Keratinocyte (primary cell): ENCODE measurements around the gene DGKI. TPM values are rescaled to one million over a fixed set of nuclear protein-coding genes. Genes with fewer than 3 reads are reported as not detected.

Source experiments
- DNase-seq: peaks from one replicate; pipeline ENCODE4 v3.0.0-alpha.2; 2011; ENCODE audit warnings: low read depth, missing footprints, low spot score
- FAIRE-seq: peaks from 2 replicates; lab custom pipeline; 2011; peaks lifted over from hg19 to GRCh38; lab: Jason Lieb, UNC
- H2AFZ ChIP-seq: 2 replicates; pipeline ENCODE4 v1.6.0; 2012; ENCODE audit warnings: low read length, control low read depth, inconsistent platforms; ENCODE audit not compliant: control insufficient read depth
- H3K27ac ChIP-seq: 2 replicates; pipeline ENCODE4 v1.5.1; 2011; ENCODE audit warnings: low read length; ENCODE audit not compliant: control insufficient read depth, insufficient read depth
- H3K27me3 ChIP-seq: 3 replicates; pipeline ENCODE4 v1.6.0; 2011; ENCODE audit warnings: low read length; ENCODE audit not compliant: control insufficient read depth, insufficient read depth; ENCODE audit errors: extremely low read depth
- H3K36me3 ChIP-seq, 2 experiments: 2 replicates in 1 of 2; 3 replicates in 1 of 2; pipeline ENCODE4 v1.5.1; 2011; ENCODE audit warnings: low read length in 2 of 2, mild to moderate bottlenecking in 1 of 2; ENCODE audit not compliant: control insufficient read depth in 2 of 2, insufficient read depth in 2 of 2; ENCODE audit errors: extremely low read depth in 1 of 2
- H3K4me1 ChIP-seq: 3 replicates; pipeline ENCODE4 v1.5.1; 2011; ENCODE audit warnings: low read length; ENCODE audit not compliant: control insufficient read depth, insufficient read depth; ENCODE audit errors: extremely low read depth
- H3K4me2 ChIP-seq: 3 replicates; pipeline ENCODE4 v1.6.0; 2011; ENCODE audit warnings: low read depth, low read length; ENCODE audit not compliant: control insufficient read depth, insufficient read depth; ENCODE audit errors: extremely low read depth
- H3K4me3 ChIP-seq, 3 experiments: fragments of 200-600 bp in 1 of 3; sonication (generic) in 1 of 3; 2 replicates in 2 of 3; 3 replicates in 1 of 3; pipeline ENCODE4 v1.5.1; 2011 to 2016; ENCODE audit warnings: low read length in 3 of 3, mild to moderate bottlenecking in 3 of 3, control low read depth in 2 of 3, inconsistent platforms in 1 of 3, low read depth in 1 of 3, mixed read lengths in 1 of 3, mixed run types in 1 of 3, moderate library complexity in 1 of 3; ENCODE audit not compliant: control insufficient read depth in 2 of 3, insufficient read depth in 2 of 3; ENCODE audit errors: extremely low read depth in 1 of 3
- H3K79me2 ChIP-seq: 2 replicates; pipeline ENCODE4 v1.6.0; 2012; ENCODE audit warnings: low read length; ENCODE audit not compliant: control insufficient read depth, insufficient read depth
- H3K9ac ChIP-seq: 3 replicates; pipeline ENCODE4 v1.6.0; 2011; ENCODE audit warnings: low read length; ENCODE audit not compliant: control insufficient read depth, insufficient read depth; ENCODE audit errors: extremely low read depth
- H3K9me1 ChIP-seq: 3 replicates; pipeline ENCODE4 v1.6.0; 2011; ENCODE audit warnings: low read length; ENCODE audit not compliant: control insufficient read depth, insufficient read depth; ENCODE audit errors: extremely low read depth
- H3K9me3 ChIP-seq: 2 replicates; pipeline ENCODE4 v1.5.1; 2012; ENCODE audit warnings: low read depth, low read length; ENCODE audit not compliant: control insufficient read depth
- H4K20me1 ChIP-seq: 3 replicates; pipeline ENCODE4 v1.6.0; 2011; ENCODE audit warnings: low read length; ENCODE audit not compliant: control insufficient read depth, insufficient read depth; ENCODE audit errors: extremely low read depth
- EZH2 ChIP-seq: IDR thresholded peaks from one replicate; pipeline ENCODE4 v1.6.1; 2012; ENCODE audit warnings: inconsistent platforms, mild to moderate bottlenecking, low read length, moderate library complexity
- dilution Hi-C: fragments of 300-500 bp; cut with MboI; formaldehyde crosslinking; loops from one replicate; pipeline ENCODE4 v1.7.0; 2020; ENCODE audit warnings: low sequenced_read_pairs; ENCODE audit not compliant: extremely low pct_ligation_motif_present
- polyA plus RNA-seq, 5 experiments: library from polyadenylated mRNA; depleted of rRNA in 3 of 5; stranded (reverse) in 3 of 5; stranded (forward) in 1 of 5; unstranded in 1 of 5; fragments of >200 nt; gene quantifications; 1 replicate in 1 of 5; 2 replicates in 3 of 5; 3 replicates in 1 of 5; pipeline versions ENCODE4 v1.2.1 to v1.2.3, GENCODE V29; 2011 to 2012; ENCODE audit warnings: missing spikeins in 2 of 5, low read depth in 1 of 5, low replicate concordance in 1 of 5
- TF ChIP-seq, protein P1 (sequence below), 3 experiments: IDR thresholded peaks in 1 of 3; conservative IDR thresholded peaks in 1 of 3; optimal IDR thresholded peaks in 1 of 3; 2 replicates in 2 of 3; 3 replicates in 1 of 3; pipeline versions ENCODE3 to v1.5.1; 2011; ENCODE audit warnings: low read length in 3 of 3, mild to moderate bottlenecking in 3 of 3, moderate library complexity in 2 of 3, control low read depth in 1 of 3, inconsistent platforms in 1 of 3; ENCODE audit not compliant: insufficient read depth in 2 of 3; ENCODE audit errors: extremely low read depth in 1 of 3

DGKI gene
- polyA plus RNA-seq, 1 donor (not counting 4 experiments of a cell fraction or from before 2014, with no cell fraction given), result 0.14 TPM

DNA sequence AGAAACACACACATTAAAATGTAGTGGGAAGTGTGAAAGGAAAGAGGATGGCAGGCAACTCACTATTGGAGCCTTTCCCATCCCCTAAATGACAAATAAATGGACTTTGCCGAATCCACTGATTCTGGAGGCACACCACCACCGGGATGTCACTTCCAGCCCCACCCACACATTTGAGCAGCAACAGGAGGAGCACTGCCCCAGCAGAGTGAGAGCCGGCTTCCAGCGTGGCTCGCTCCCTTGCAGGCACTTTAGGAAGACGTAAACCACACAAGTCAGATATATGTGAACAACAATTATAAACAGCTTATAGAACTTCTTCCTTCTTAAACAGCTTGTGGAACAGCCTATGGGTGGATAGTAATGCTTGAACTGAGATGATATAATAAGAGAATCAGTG lies 191.0 kb downstream of the DGKI start:
- no peak overlapping the region for H3K4me2 ChIP-seq
- H3K4me1 ChIP-seq, result no peaks in the 10 kb centered on the region
- no peaks in the 10 kb centered on the region for H3K36me3 ChIP-seq
- dilution Hi-C loops, result no loop called here
- no peaks in the 10 kb centered on the region for H3K9me1 ChIP-seq
- H3K9me3 ChIP-seq, result no peaks in the 10 kb centered on the region
- H3K27ac ChIP-seq, result no peak overlapping the region
- DNase-seq (no peak), FAIRE-seq (no peak)
- no peak for TF ChIP-seq EZH2
- TF ChIP-seq, protein P1, sequence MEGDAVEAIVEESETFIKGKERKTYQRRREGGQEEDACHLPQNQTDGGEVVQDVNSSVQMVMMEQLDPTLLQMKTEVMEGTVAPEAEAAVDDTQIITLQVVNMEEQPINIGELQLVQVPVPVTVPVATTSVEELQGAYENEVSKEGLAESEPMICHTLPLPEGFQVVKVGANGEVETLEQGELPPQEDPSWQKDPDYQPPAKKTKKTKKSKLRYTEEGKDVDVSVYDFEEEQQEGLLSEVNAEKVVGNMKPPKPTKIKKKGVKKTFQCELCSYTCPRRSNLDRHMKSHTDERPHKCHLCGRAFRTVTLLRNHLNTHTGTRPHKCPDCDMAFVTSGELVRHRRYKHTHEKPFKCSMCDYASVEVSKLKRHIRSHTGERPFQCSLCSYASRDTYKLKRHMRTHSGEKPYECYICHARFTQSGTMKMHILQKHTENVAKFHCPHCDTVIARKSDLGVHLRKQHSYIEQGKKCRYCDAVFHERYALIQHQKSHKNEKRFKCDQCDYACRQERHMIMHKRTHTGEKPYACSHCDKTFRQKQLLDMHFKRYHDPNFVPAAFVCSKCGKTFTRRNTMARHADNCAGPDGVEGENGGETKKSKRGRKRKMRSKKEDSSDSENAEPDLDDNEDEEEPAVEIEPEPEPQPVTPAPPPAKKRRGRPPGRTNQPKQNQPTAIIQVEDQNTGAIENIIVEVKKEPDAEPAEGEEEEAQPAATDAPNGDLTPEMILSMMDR (optimal IDR thresholded peaks at IDR 0.05 in 1 of 3, IDR thresholded peaks at IDR 0.05 in 1 of 3, conservative IDR thresholded peaks at IDR 0.05 in 1 of 3; ENCODE audit: extremely low read depth in 1 of 3, insufficient read depth in 2 of 3, low read length in 3 of 3), result no peak
- H2AFZ ChIP-seq, result no peak overlapping the region
- no peaks in the 10 kb centered on the region for H4K20me1 ChIP-seq
- H3K27me3 ChIP-seq, result no peaks in the 10 kb centered on the region
- H3K4me3 ChIP-seq, result no peak overlapping the region
- no peak overlapping the region for H3K9ac ChIP-seq
- no peaks in the 10 kb centered on the region for H3K79me2 ChIP-seq

DNA sequence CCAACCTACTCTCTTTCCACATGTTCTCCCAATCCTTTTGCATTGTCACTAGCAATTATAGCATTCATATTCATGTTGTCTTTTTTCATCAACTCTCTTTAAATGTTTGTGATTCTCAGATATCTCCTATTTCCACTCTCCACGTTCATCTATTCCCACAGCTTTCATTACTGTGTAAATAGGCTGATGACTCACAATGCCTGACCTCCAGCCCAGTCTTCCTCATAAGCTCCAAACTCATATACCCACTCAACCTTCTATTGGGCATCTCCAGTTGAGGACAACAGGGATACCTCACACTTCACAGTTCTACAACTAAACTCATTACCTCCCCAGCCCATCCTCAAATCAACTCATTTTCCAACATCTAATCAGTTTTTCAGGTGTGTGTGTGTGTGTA lies 194.1 kb downstream of the DGKI start:
- Histone ChIP-seq H3K9me3 (no peaks in the 10 kb centered on the region), H3K9ac (no peak overlapping the region), H3K4me3 (no peak overlapping the region), H3K79me2 (no peaks in the 10 kb centered on the region), H4K20me1 (no peaks in the 10 kb centered on the region), H3K27ac (no peak overlapping the region), H3K4me2 (no peak overlapping the region), H3K9me1 (no peaks in the 10 kb centered on the region), H3K27me3 (no peaks in the 10 kb centered on the region), H3K36me3 (no peaks in the 10 kb centered on the region), H3K4me1 (no peaks in the 10 kb centered on the region), H2AFZ (no peak overlapping the region)
- no peak for FAIRE-seq
- TF ChIP-seq EZH2, result no peak
- TF ChIP-seq, protein P1 (optimal IDR thresholded peaks at IDR 0.05 in 1 of 3, IDR thresholded peaks at IDR 0.05 in 1 of 3, conservative IDR thresholded peaks at IDR 0.05 in 1 of 3; ENCODE audit: extremely low read depth in 1 of 3, insufficient read depth in 2 of 3, low read length in 3 of 3), result no peak
- dilution Hi-C loops, result no loop called here
- DNase-seq, result no peak
